ENCODE data around the gene CACNG3.

CACNG3 gene

GRCh38 chr16:24273508-24274182, 17.5 kb downstream of the CACNG3 start:
- peaks cover 0 to 4% of the 10 kb centered on the region in 2 donors for H3K27me3 ChIP-seq (ENCODE audit: control insufficient read depth in 2 of 2, insufficient read depth in 2 of 2, low read length in 2 of 2)
- H3K4me3 ChIP-seq (ENCODE audit: low read length in 2 of 2) = no peak overlapping the region
- H3K4me1 ChIP-seq (ENCODE audit: control insufficient read depth in 2 of 2, insufficient read depth in 2 of 2, low read length in 2 of 2) = no peaks in the 10 kb centered on the region
- no peak overlapping the region for H3K9ac ChIP-seq (ENCODE audit: low read depth in 1 of 2, low read length in 2 of 2)
- no peaks in the 10 kb centered on the region for H3K36me3 ChIP-seq (ENCODE audit: control insufficient read depth in 2 of 2, insufficient read depth in 2 of 2, low read length in 2 of 2)
- H3K27ac ChIP-seq (ENCODE audit: low read depth in 2 of 2, low read length in 2 of 2) = no peak overlapping the region
- no peaks in the 10 kb centered on the region for H3K9me3 ChIP-seq (ENCODE audit: control insufficient read depth in 2 of 2, low read length in 2 of 2)

- Histone ChIP-seq H3K4me3 (ENCODE audit: low read length in 2 of 2) (no peak overlapping the region), H3K36me3 (ENCODE audit: control insufficient read depth in 2 of 2, insufficient read depth in 2 of 2, low read length in 2 of 2) (no peaks in the 10 kb centered on the region), H3K27me3 (ENCODE audit: control insufficient read depth in 2 of 2, insufficient read depth in 2 of 2, low read length in 2 of 2) (peaks cover 0 to 4% of the 10 kb centered on the region in 2 donors), H3K27ac (ENCODE audit: low read depth in 2 of 2, low read length in 2 of 2) (no peak overlapping the region), H3K9ac (ENCODE audit: low read depth in 1 of 2, low read length in 2 of 2) (no peak overlapping the region), H3K9me3 (ENCODE audit: control insufficient read depth in 2 of 2, low read length in 2 of 2) (no peaks in the 10 kb centered on the region), H3K4me1 (ENCODE audit: control insufficient read depth in 2 of 2, insufficient read depth in 2 of 2, low read length in 2 of 2) (no peaks in the 10 kb centered on the region)
These were observed 19.3 kb downstream of the CACNG3 start for GRCh38 chr16:24275413-24275812.

- Histone ChIP-seq H3K27me3 (ENCODE audit: control insufficient read depth in 2 of 2, insufficient read depth in 2 of 2, low read length in 2 of 2) (no peaks in the 10 kb centered on the region), H3K9ac (ENCODE audit: low read depth in 1 of 2, low read length in 2 of 2) (no peak overlapping the region), H3K36me3 (ENCODE audit: control insufficient read depth in 2 of 2, insufficient read depth in 2 of 2, low read length in 2 of 2) (no peaks in the 10 kb centered on the region), H3K4me1 (ENCODE audit: control insufficient read depth in 2 of 2, insufficient read depth in 2 of 2, low read length in 2 of 2) (no peaks in the 10 kb centered on the region), H3K4me3 (ENCODE audit: low read length in 2 of 2) (no peak overlapping the region), H3K9me3 (ENCODE audit: control insufficient read depth in 2 of 2, low read length in 2 of 2) (no peaks in the 10 kb centered on the region), H3K27ac (ENCODE audit: low read depth in 2 of 2, low read length in 2 of 2) (no peak overlapping the region)
These were observed 23.9 kb downstream of the CACNG3 start for GRCh38 chr16:24279982-24280515.

GRCh38 chr16:24281466-24281865, 25.3 kb downstream of the CACNG3 start:
- Histone ChIP-seq H3K4me1 (ENCODE audit: control insufficient read depth in 2 of 2, insufficient read depth in 2 of 2, low read length in 2 of 2) (no peaks in the 10 kb centered on the region), H3K9me3 (ENCODE audit: control insufficient read depth in 2 of 2, low read length in 2 of 2) (no peaks in the 10 kb centered on the region), H3K36me3 (ENCODE audit: control insufficient read depth in 2 of 2, insufficient read depth in 2 of 2, low read length in 2 of 2) (no peaks in the 10 kb centered on the region), H3K9ac (ENCODE audit: low read depth in 1 of 2, low read length in 2 of 2) (no peak overlapping the region), H3K4me3 (ENCODE audit: low read length in 2 of 2) (no peak overlapping the region), H3K27me3 (ENCODE audit: control insufficient read depth in 2 of 2, insufficient read depth in 2 of 2, low read length in 2 of 2) (no peaks in the 10 kb centered on the region), H3K27ac (ENCODE audit: low read depth in 2 of 2, low read length in 2 of 2) (no peak overlapping the region)

- no peak overlapping the region for H3K27ac ChIP-seq (ENCODE audit: low read depth in 2 of 2, low read length in 2 of 2)
- no peaks in the 10 kb centered on the region for H3K27me3 ChIP-seq (ENCODE audit: control insufficient read depth in 2 of 2, insufficient read depth in 2 of 2, low read length in 2 of 2)
- H3K4me3 ChIP-seq (ENCODE audit: low read length in 2 of 2) = no peak overlapping the region
- H3K9ac ChIP-seq (ENCODE audit: low read depth in 1 of 2, low read length in 2 of 2) = no peak overlapping the region
- no peaks in the 10 kb centered on the region for H3K9me3 ChIP-seq (ENCODE audit: control insufficient read depth in 2 of 2, low read length in 2 of 2)
- no peaks in the 10 kb centered on the region for H3K36me3 ChIP-seq (ENCODE audit: control insufficient read depth in 2 of 2, insufficient read depth in 2 of 2, low read length in 2 of 2)
- H3K4me1 ChIP-seq (ENCODE audit: control insufficient read depth in 2 of 2, insufficient read depth in 2 of 2, low read length in 2 of 2) = no peaks in the 10 kb centered on the region
These were observed 26.0 kb downstream of the CACNG3 start for GRCh38 chr16:24282141-24282540.

GRCh38 chr16:24286741-24287405, 30.7 kb downstream of the CACNG3 start:
- no peaks in the 10 kb centered on the region for H3K27me3 ChIP-seq (ENCODE audit: control insufficient read depth in 2 of 2, insufficient read depth in 2 of 2, low read length in 2 of 2)
- no peak overlapping the region for H3K9ac ChIP-seq (ENCODE audit: low read depth in 1 of 2, low read length in 2 of 2)
- no peaks in the 10 kb centered on the region for H3K36me3 ChIP-seq (ENCODE audit: control insufficient read depth in 2 of 2, insufficient read depth in 2 of 2, low read length in 2 of 2)
- H3K27ac ChIP-seq (ENCODE audit: low read depth in 2 of 2, low read length in 2 of 2) = no peak overlapping the region
- H3K4me1 ChIP-seq (ENCODE audit: control insufficient read depth in 2 of 2, insufficient read depth in 2 of 2, low read length in 2 of 2) = no peaks in the 10 kb centered on the region
- H3K9me3 ChIP-seq (ENCODE audit: control insufficient read depth in 2 of 2, low read length in 2 of 2) = no peaks in the 10 kb centered on the region
- no peak overlapping the region for H3K4me3 ChIP-seq (ENCODE audit: low read length in 2 of 2)

GRCh38 chr16:24288516-24288915, 32.4 kb downstream of the CACNG3 start:
- Histone ChIP-seq H3K9ac (ENCODE audit: low read depth in 1 of 2, low read length in 2 of 2) (no peak overlapping the region), H3K36me3 (ENCODE audit: control insufficient read depth in 2 of 2, insufficient read depth in 2 of 2, low read length in 2 of 2) (no peaks in the 10 kb centered on the region), H3K27me3 (ENCODE audit: control insufficient read depth in 2 of 2, insufficient read depth in 2 of 2, low read length in 2 of 2) (no peaks in the 10 kb centered on the region), H3K9me3 (ENCODE audit: control insufficient read depth in 2 of 2, low read length in 2 of 2) (no peaks in the 10 kb centered on the region), H3K4me1 (ENCODE audit: control insufficient read depth in 2 of 2, insufficient read depth in 2 of 2, low read length in 2 of 2) (no peaks in the 10 kb centered on the region), H3K27ac (ENCODE audit: low read depth in 2 of 2, low read length in 2 of 2) (no peak overlapping the region), H3K4me3 (ENCODE audit: low read length in 2 of 2) (no peak overlapping the region)

- H3K27ac ChIP-seq (ENCODE audit: low read depth in 2 of 2, low read length in 2 of 2) = no peak overlapping the region
These were observed 33.1 kb downstream of the CACNG3 start for GRCh38 chr16:24289166-24289700.

GRCh38 chr16:24291932-24292331, 35.8 kb downstream of the CACNG3 start:
- Histone ChIP-seq H3K4me3 (ENCODE audit: low read length in 2 of 2) (no peak overlapping the region), H3K36me3 (ENCODE audit: control insufficient read depth in 2 of 2, insufficient read depth in 2 of 2, low read length in 2 of 2) (no peaks in the 10 kb centered on the region), H3K9me3 (ENCODE audit: control insufficient read depth in 2 of 2, low read length in 2 of 2) (no peaks in the 10 kb centered on the region), H3K9ac (ENCODE audit: low read depth in 1 of 2, low read length in 2 of 2) (no peak overlapping the region), H3K4me1 (ENCODE audit: control insufficient read depth in 2 of 2, insufficient read depth in 2 of 2, low read length in 2 of 2) (no peaks in the 10 kb centered on the region), H3K27me3 (ENCODE audit: control insufficient read depth in 2 of 2, insufficient read depth in 2 of 2, low read length in 2 of 2) (no peaks in the 10 kb centered on the region), H3K27ac (ENCODE audit: low read depth in 2 of 2, low read length in 2 of 2) (no peak overlapping the region)

More at GRCh38 chr16:24289166-24289700, 33.1 kb downstream of the CACNG3 start:
- Histone ChIP-seq H3K4me1 (ENCODE audit: control insufficient read depth in 2 of 2, insufficient read depth in 2 of 2, low read length in 2 of 2) (no peaks in the 10 kb centered on the region), H3K4me3 (ENCODE audit: low read length in 2 of 2) (no peak overlapping the region), H3K9me3 (ENCODE audit: control insufficient read depth in 2 of 2, low read length in 2 of 2) (no peaks in the 10 kb centered on the region), H3K27me3 (ENCODE audit: control insufficient read depth in 2 of 2, insufficient read depth in 2 of 2, low read length in 2 of 2) (no peaks in the 10 kb centered on the region), H3K36me3 (ENCODE audit: control insufficient read depth in 2 of 2, insufficient read depth in 2 of 2, low read length in 2 of 2) (no peaks in the 10 kb centered on the region), H3K9ac (ENCODE audit: low read depth in 1 of 2, low read length in 2 of 2) (no peak overlapping the region)

- Histone ChIP-seq H3K9ac (ENCODE audit: low read depth in 1 of 2, low read length in 2 of 2) (no peak overlapping the region), H3K9me3 (ENCODE audit: control insufficient read depth in 2 of 2, low read length in 2 of 2) (no peaks in the 10 kb centered on the region), H3K27ac (ENCODE audit: low read depth in 2 of 2, low read length in 2 of 2) (no peak overlapping the region), H3K27me3 (ENCODE audit: control insufficient read depth in 2 of 2, insufficient read depth in 2 of 2, low read length in 2 of 2) (no peaks in the 10 kb centered on the region), H3K4me1 (ENCODE audit: control insufficient read depth in 2 of 2, insufficient read depth in 2 of 2, low read length in 2 of 2) (no peaks in the 10 kb centered on the region), H3K4me3 (ENCODE audit: low read length in 2 of 2) (no peak overlapping the region), H3K36me3 (ENCODE audit: control insufficient read depth in 2 of 2, insufficient read depth in 2 of 2, low read length in 2 of 2) (no peaks in the 10 kb centered on the region)
These were observed 38.0 kb downstream of the CACNG3 start for GRCh38 chr16:24294131-24294530.
